Stimulated activated CD4-positive, alpha-beta T cell treated with anti-CD3 and anti-CD28 coated beads, Interleukin-1b, Interleukin-23, amount 100 ng/mL, for 4 hours (primary cell): ENCODE results near the gene EFCAB6.

Experiments
- DNase-seq, 2 donors: peaks; one replicate each; pipeline ENCODE4 v3.0.0-alpha.2; 2020; ENCODE audit warnings: low read depth in 2 of 2

The EFCAB6 gene

GRCh38 chr22:43745783-43746356 lies 66.2 kb downstream of the EFCAB6 start:
- no peak for DNase-seq

GRCh38 chr22:43745411-43745770 lies 66.7 kb downstream of the EFCAB6 start:
- DNase-seq: no peak

- no peak for DNase-seq
These were observed 67.2 kb downstream of the EFCAB6 start for GRCh38 chr22:43744700-43745410.

GRCh38 chr22:43743929-43744643 lies 68.0 kb downstream of the EFCAB6 start:
- no peak for DNase-seq

- DNase-seq: no peak
These were observed 69.0 kb downstream of the EFCAB6 start for GRCh38 chr22:43743131-43743530.

GRCh38 chr22:43742154-43742950 lies 69.8 kb downstream of the EFCAB6 start:
- no peak for DNase-seq

- DNase-seq: no peak
These were observed 71.4 kb downstream of the EFCAB6 start for GRCh38 chr22:43740587-43741270.

- DNase-seq: no peak
These were observed 72.2 kb downstream of the EFCAB6 start for GRCh38 chr22:43739851-43740379.

GRCh38 chr22:43737150-43737828 lies 74.8 kb downstream of the EFCAB6 start:
- no peak for DNase-seq

GRCh38 chr22:43736651-43737050 lies 75.5 kb downstream of the EFCAB6 start:
- DNase-seq: no peak

- DNase-seq: no peak
These were observed 77.5 kb downstream of the EFCAB6 start for GRCh38 chr22:43734370-43735150.

- DNase-seq: no peak
These were observed 79.0 kb downstream of the EFCAB6 start for GRCh38 chr22:43733138-43733537.

GRCh38 chr22:43731988-43732387 lies 80.1 kb downstream of the EFCAB6 start:
- DNase-seq: no peak

GRCh38 chr22:43726964-43727543 lies 85.1 kb downstream of the EFCAB6 start:
- DNase-seq: no peak

GRCh38 chr22:43726322-43726721 lies 85.8 kb downstream of the EFCAB6 start:
- no peak for DNase-seq

- no peak for DNase-seq
These were observed 88.3 kb downstream of the EFCAB6 start for GRCh38 chr22:43723816-43724215.

- DNase-seq: no peak
These were observed 89.7 kb downstream of the EFCAB6 start for GRCh38 chr22:43722444-43722843.

GRCh38 chr22:43720716-43721115 lies 91.4 kb downstream of the EFCAB6 start:
- DNase-seq: no peak

- DNase-seq: no peak
These were observed 98.0 kb downstream of the EFCAB6 start for GRCh38 chr22:43714104-43714503.

GRCh38 chr22:43711681-43712080 lies 100.4 kb downstream of the EFCAB6 start:
- DNase-seq: no peak
